BLaER1 treated with 17β-estradiol and CSF1 and Interleukin-3, amounts not matched to agents 10 nM and 100 nM (cell line): Measurements from ENCODE around the gene PIP5K1B.
A peak's percentile ranks its signal among the peaks of the same experiment; 100 is the strongest.

Experiments used
- H3K27ac ChIP-seq, 11 experiments: shearing (Covaris generic); formaldehyde crosslinking; 2 replicates each; pipeline ENCODE4 v1.8.1; 2022
- H3K27me3 ChIP-seq, 11 experiments: shearing (Covaris generic); formaldehyde crosslinking; 2 replicates each; pipeline ENCODE4 v1.8.1; 2022
- H3K36me3 ChIP-seq, 11 experiments: shearing (Covaris generic); formaldehyde crosslinking; 2 replicates each; pipeline ENCODE4 v1.8.1; 2022
- H3K4me1 ChIP-seq, 10 experiments: shearing (Covaris generic); formaldehyde crosslinking; 2 replicates each; pipeline ENCODE4 v1.8.1; 2022
- H3K4me2 ChIP-seq, 11 experiments: shearing (Covaris generic); formaldehyde crosslinking; 2 replicates each; pipeline ENCODE4 v1.8.1; 2022
- H3K4me3 ChIP-seq, 10 experiments: shearing (Covaris generic); formaldehyde crosslinking; 2 replicates each; pipeline ENCODE4 v1.8.1; 2022
- H3K9ac ChIP-seq, 11 experiments: shearing (Covaris generic); formaldehyde crosslinking; 2 replicates each; pipeline ENCODE4 v1.8.1; 2022
- H3K9me3 ChIP-seq, 11 experiments: shearing (Covaris generic); formaldehyde crosslinking; replicated peaks in 1 of 11; 2 replicates each; pipeline ENCODE4 v1.8.1; 2022
- H4K20me1 ChIP-seq, 11 experiments: shearing (Covaris generic); formaldehyde crosslinking; 2 replicates each; pipeline ENCODE4 v1.8.1; 2022
- Cebpa-rat ChIP-seq, 11 experiments: shearing (Covaris generic); IDR thresholded peaks; 2 replicates each; pipeline ENCODE4 v1.8.1; 2022

The PIP5K1B gene

DNA sequence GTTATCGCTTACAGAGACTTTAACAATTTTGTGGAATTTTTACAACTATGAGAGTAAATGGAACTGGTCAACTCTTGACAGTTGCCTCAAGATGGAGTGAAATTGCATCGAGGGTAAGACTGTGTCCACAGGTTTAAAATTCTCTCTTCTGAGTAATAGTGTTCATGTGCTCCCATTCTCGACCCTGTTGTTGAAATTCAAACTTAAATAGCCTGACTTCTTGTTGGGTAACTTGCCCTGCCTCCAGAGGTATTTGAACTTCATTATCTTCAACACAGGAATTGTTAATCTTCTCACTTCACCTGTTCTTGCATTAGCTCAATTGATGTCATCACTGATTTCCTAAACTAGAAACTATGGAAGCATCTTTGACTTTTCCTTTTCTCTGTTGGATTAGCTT, 77.5 kb downstream of the PIP5K1B start:
- no peaks in the 10 kb centered on the region for H3K9me3 ChIP-seq
- no peak for TF ChIP-seq Cebpa-rat (IDR thresholded peaks at IDR 0.05)
- H3K9ac ChIP-seq, result peak overlapping the region in 3 of 11 experiments; percentile 17 to 50 (median 40); a peak in 5 of 22 replicates
- no peak overlapping the region; a peak in 1 of 20 replicates for H3K4me3 ChIP-seq
- H3K4me2 ChIP-seq, result peak overlapping the region; percentile 72 to 94 (median 87)
- peaks cover 5 to 55% (median 31%) of the 10 kb centered on the region in 11 experiments; a peak in 18 of 22 replicates for H4K20me1 ChIP-seq
- no peak overlapping the region for H3K27ac ChIP-seq
- H3K36me3 ChIP-seq, result peaks cover 0 to 13% (median 6%) of the 10 kb centered on the region in 11 experiments; a peak in 11 of 22 replicates
- H3K4me1 ChIP-seq, result peaks cover 32 to 52% (median 43%) of the 10 kb centered on the region in 10 experiments
- H3K27me3 ChIP-seq, result no peaks in the 10 kb centered on the region

DNA sequence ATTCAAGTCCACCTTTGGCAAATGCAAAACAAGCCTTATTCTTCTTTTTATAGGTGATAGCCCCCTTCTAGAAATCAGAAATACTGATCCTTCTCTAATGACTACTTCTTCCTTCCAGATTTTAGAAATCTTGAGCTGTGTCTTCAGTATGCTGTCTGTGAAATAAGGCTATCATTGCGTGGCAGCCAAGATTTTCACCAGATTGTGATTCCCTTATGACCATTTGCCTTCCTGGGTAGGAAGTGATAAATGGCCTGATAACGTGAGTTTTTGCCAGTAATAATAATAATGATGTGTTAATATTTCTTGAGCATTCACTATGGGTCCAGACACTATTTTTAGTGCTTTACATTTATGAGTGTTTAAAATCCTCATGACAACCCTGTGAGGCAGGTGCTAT, 80.9 kb downstream of the PIP5K1B start:
- Histone ChIP-seq H3K36me3 (peaks cover 0 to 13% (median 6%) of the 10 kb centered on the region in 11 experiments; a peak in 11 of 22 replicates), H3K27me3 (no peaks in the 10 kb centered on the region), H3K4me1 (peaks cover 24 to 41% (median 30%) of the 10 kb centered on the region in 10 experiments), H3K9me3 (no peaks in the 10 kb centered on the region), H3K27ac (no peak overlapping the region), H3K4me2 (no peak overlapping the region), H4K20me1 (peaks cover 4 to 47% (median 25%) of the 10 kb centered on the region in 11 experiments; a peak in 17 of 22 replicates), H3K9ac (no peak overlapping the region), H3K4me3 (no peak overlapping the region)
- TF ChIP-seq Cebpa-rat (IDR thresholded peaks at IDR 0.05), result no peak

DNA sequence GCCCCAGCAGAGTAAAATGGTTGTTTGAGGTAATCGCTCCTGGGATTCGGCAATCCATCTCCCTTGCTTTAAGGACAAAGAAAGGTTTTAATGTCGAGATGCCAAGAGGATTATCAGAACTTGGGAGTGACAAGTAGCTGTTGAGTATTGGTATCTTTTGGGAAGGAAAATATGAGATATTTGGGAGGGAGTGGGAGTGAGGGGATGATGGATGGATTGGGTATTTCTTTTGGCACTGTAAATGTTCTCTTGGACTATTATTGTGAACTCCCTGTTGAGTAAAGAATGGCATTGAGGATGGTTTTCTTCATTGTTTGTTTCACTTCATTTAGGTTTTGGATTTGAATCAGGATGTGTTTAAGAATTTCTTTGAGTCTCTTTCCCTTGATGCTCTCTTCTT, 86.1 kb downstream of the PIP5K1B start:
- H3K4me3 ChIP-seq, result no peak overlapping the region
- H3K27me3 ChIP-seq, result no peaks in the 10 kb centered on the region
- no peaks in the 10 kb centered on the region for H4K20me1 ChIP-seq
- no peak overlapping the region for H3K27ac ChIP-seq
- H3K9ac ChIP-seq, result no peak overlapping the region
- peaks cover 0 to 10% (median 6%) of the 10 kb centered on the region in 11 experiments; a peak in 10 of 22 replicates for H3K36me3 ChIP-seq
- H3K9me3 ChIP-seq, result no peaks in the 10 kb centered on the region
- H3K4me1 ChIP-seq, result peaks cover 0 to 8% (median 0%) of the 10 kb centered on the region in 10 experiments; a peak in 2 of 20 replicates
- no peak for TF ChIP-seq Cebpa-rat (IDR thresholded peaks at IDR 0.05)
- H3K4me2 ChIP-seq, result no peak overlapping the region

DNA sequence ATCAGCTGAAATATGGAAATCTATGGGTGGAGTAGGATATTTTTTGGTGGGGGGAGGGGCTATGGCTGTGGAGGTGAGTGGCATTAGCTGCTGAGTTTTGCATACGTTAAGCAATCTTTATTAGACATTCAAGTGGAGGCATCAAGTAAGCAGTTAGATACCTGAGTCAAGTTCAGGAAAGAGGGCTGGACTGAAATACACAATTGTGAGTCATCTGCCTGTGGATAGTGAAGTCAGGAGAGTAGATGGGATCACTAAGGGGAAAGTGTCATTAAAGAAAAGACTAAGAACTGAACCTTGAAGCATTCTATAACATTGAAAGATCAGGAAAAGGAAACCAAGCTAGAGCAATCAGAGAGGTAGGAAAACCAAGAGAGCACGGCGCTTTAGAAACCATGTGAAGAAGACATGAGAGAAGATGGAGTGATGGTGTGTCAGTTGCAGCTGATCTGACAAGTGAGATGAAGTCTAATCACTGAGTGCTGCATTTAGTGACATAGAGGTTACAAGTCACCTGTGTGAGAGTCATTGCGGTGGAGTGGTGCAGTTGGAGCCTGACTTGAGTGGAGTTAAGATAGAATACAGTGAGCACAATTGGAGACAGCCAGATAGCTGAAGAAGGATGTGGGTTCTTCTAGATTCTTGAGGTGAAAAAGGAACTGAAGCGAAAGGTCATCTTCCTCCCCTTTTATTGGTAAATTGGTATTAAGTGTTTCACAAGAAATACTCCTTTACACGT, 88.7 kb downstream of the PIP5K1B start:
- no peak overlapping the region; a peak in 1 of 22 replicates for H3K4me2 ChIP-seq
- H3K27ac ChIP-seq, result no peak overlapping the region
- no peaks in the 10 kb centered on the region for H3K27me3 ChIP-seq
- no peak overlapping the region for H3K9ac ChIP-seq
- H3K4me3 ChIP-seq, result no peak overlapping the region
- no peak for TF ChIP-seq Cebpa-rat (IDR thresholded peaks at IDR 0.05)
- H4K20me1 ChIP-seq, result no peaks in the 10 kb centered on the region
- no peaks in the 10 kb centered on the region for H3K9me3 ChIP-seq
- H3K4me1 ChIP-seq, result peaks cover 0 to 8% (median 0%) of the 10 kb centered on the region in 10 experiments; a peak in 3 of 20 replicates
- no peaks in the 10 kb centered on the region for H3K36me3 ChIP-seq

DNA sequence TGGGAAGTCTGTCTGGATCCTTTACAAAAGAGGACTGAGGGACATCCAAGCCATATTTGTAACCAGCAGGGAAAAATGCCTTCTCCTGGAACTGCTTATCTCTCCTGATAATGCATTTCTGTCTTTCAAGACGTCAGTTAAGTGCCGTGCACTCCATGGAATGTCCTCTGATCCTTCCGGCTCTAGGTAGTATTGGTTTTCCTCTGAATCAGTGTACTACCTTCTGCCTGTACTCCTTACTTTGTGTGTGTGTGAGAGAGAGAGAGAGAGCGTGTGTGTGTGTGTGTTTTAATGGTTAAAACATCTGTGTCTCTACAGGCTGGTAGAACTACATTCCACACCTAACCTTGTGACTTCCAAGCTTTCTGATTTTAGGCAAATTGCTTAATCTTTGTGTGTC, 89.9 kb downstream of the PIP5K1B start:
- Histone ChIP-seq H3K9ac (no peak overlapping the region), H3K27ac (no peak overlapping the region), H3K4me2 (no peak overlapping the region), H3K27me3 (no peaks in the 10 kb centered on the region), H3K4me1 (peaks cover 0 to 8% (median 0%) of the 10 kb centered on the region in 10 experiments; a peak in 3 of 20 replicates), H3K9me3 (no peaks in the 10 kb centered on the region), H3K4me3 (no peak overlapping the region), H3K36me3 (no peaks in the 10 kb centered on the region), H4K20me1 (no peaks in the 10 kb centered on the region)
- TF ChIP-seq Cebpa-rat (IDR thresholded peaks at IDR 0.05), result no peak

DNA sequence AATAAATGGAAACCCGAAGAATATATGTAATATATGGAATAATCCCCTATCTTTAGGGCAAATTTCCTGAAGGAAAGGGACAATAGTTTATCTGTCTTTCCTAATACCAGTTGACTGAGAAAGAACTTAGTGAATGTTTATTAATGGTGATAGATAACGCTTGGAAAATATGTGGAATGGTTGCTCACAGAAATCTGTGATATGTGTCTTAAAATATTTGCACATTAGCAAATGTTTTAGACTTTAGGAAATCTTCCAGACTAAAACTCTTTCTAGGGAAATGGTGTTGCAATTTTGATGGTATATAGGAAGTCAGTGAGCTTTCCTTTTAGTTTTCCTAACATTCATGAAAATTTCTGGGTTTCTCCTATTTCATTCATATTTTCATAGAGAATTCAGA, 90.4 kb downstream of the PIP5K1B start:
- no peak for TF ChIP-seq Cebpa-rat (IDR thresholded peaks at IDR 0.05)
- Histone ChIP-seq H3K27ac (no peak overlapping the region), H3K4me3 (no peak overlapping the region), H3K9ac (no peak overlapping the region), H3K27me3 (no peaks in the 10 kb centered on the region), H4K20me1 (no peaks in the 10 kb centered on the region), H3K4me1 (peaks cover 0 to 8% (median 0%) of the 10 kb centered on the region in 10 experiments; a peak in 3 of 20 replicates), H3K9me3 (no peaks in the 10 kb centered on the region), H3K36me3 (no peaks in the 10 kb centered on the region), H3K4me2 (no peak overlapping the region)

DNA sequence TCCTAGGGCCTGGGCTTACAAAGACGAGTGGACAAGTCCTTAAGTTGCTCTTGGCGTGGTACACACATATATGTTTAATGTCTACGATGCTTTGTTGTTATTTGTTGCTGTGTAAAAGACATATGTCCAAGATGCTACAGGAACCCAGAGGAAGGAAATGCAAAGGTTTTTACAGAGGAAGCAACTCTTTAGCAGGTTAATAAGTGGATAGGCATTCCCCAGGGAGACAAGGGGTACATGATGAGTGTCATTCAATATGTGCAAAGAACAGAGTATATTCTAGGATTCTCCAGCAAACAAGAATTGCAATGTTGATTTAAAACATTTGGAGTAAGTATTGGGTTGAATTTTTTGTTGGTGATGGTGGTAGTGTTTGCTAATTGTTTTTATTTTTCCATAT, 92.1 kb downstream of the PIP5K1B start:
- H3K4me3 ChIP-seq, result no peak overlapping the region
- no peak overlapping the region for H3K9ac ChIP-seq
- H3K4me1 ChIP-seq, result peaks cover 0 to 8% (median 0%) of the 10 kb centered on the region in 10 experiments; a peak in 3 of 20 replicates
- H3K27ac ChIP-seq, result no peak overlapping the region
- H3K36me3 ChIP-seq, result no peaks in the 10 kb centered on the region
- H3K27me3 ChIP-seq, result no peaks in the 10 kb centered on the region
- H3K9me3 ChIP-seq, result no peaks in the 10 kb centered on the region
- no peak overlapping the region for H3K4me2 ChIP-seq
- no peak for TF ChIP-seq Cebpa-rat (IDR thresholded peaks at IDR 0.05)
- H4K20me1 ChIP-seq, result no peaks in the 10 kb centered on the region

DNA sequence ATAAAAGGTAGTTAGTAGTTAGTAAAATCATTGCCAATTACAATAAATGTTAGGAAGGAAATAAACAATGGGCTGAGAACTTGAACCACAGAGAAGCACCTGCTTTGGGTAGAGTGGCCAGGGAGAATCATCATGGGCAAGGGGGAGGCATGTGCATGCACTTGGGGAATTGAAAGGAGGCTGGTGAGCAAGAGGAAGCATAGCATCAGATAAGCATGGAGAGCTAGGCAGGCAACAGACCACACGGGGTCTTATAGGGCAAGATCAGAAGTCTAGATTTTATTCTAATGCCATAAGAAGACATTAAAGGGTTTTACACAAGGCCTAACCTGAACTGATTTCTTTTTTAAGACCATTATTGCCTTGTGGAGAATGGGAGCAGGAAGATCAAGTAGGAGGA, 93.4 kb downstream of the PIP5K1B start:
- no peak for TF ChIP-seq Cebpa-rat (IDR thresholded peaks at IDR 0.05)

DNA sequence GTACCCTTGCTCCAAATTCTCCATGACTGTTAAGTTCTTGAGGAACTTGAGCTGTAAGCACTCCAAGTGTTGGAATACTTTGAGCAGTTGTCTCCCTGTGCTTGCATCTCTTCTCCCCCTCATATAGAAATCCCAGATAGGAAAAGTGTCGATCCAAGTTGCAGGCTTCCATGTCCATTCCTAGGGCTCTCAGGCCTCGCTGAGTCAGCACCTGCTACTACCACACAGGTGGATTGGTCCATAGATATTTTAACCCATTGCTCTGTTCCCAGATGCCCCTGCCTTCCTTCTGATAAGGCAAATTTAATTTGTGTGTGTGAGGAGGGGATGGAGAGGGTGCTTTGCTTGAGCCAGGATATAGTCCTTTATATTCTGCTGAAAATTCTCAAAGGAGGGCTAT, 95.8 kb downstream of the PIP5K1B start:
- no peak for TF ChIP-seq Cebpa-rat (IDR thresholded peaks at IDR 0.05)
- no peaks in the 10 kb centered on the region for H4K20me1 ChIP-seq
- no peak overlapping the region for H3K4me3 ChIP-seq
- H3K27ac ChIP-seq, result no peak overlapping the region
- H3K9ac ChIP-seq, result no peak overlapping the region
- H3K27me3 ChIP-seq, result no peaks in the 10 kb centered on the region
- H3K4me2 ChIP-seq, result no peak overlapping the region
- no peaks in the 10 kb centered on the region for H3K9me3 ChIP-seq
- no peaks in the 10 kb centered on the region for H3K36me3 ChIP-seq
- peaks cover 4 to 12% (median 6%) of the 10 kb centered on the region in 10 experiments; a peak in 15 of 20 replicates for H3K4me1 ChIP-seq

More for the DNA sequence above, 93.4 kb downstream of the PIP5K1B start:
- H3K9me3 ChIP-seq, result no peaks in the 10 kb centered on the region
- H3K27ac ChIP-seq, result no peak overlapping the region
- no peaks in the 10 kb centered on the region for H4K20me1 ChIP-seq
- H3K4me1 ChIP-seq, result peaks cover 0 to 8% (median 0%) of the 10 kb centered on the region in 10 experiments; a peak in 7 of 20 replicates
- no peak overlapping the region for H3K4me2 ChIP-seq
- H3K27me3 ChIP-seq, result no peaks in the 10 kb centered on the region
- H3K9ac ChIP-seq, result no peak overlapping the region
- H3K36me3 ChIP-seq, result no peaks in the 10 kb centered on the region
- H3K4me3 ChIP-seq, result no peak overlapping the region
